A549 (cell line): ENCODE data around the gene B4GALT3.

Experiments
- CBX2 ChIP-seq: fragments of 200-600 bp; sonication (generic); IDR thresholded peaks from 2 replicates; pipeline ENCODE4 v1.6.1; 2016; ENCODE audit warnings: low read depth, mild to moderate bottlenecking, borderline replicate concordance
- CTCF ChIP-seq: fragments of >200 bp; sonication (Bioruptor Twin); formaldehyde crosslinking; IDR thresholded peaks from 3 replicates; pipeline ENCODE4 v1.5.1; 2016
- ESRRA ChIP-seq: fragments of 150-350 bp; IDR thresholded peaks from 2 replicates; pipeline ENCODE4 v1.6.1; 2014; ENCODE audit warnings: mild to moderate bottlenecking, low read length, borderline replicate concordance
- MAX ChIP-seq: IDR thresholded peaks from 2 replicates; pipeline ENCODE4 v1.6.1; 2012
- NPAS2 ChIP-seq: fragments of 250-450 bp; sonication (Bioruptor Pico); IDR thresholded peaks from 2 replicates; pipeline ENCODE4 v1.8.0; 2022; ENCODE audit warnings: mild to moderate bottlenecking, moderate library complexity, borderline replicate concordance
- NR3C1 ChIP-seq: fragments of >200 bp; sonication (Bioruptor Twin); formaldehyde crosslinking; IDR thresholded peaks from 3 replicates; pipeline ENCODE4 v1.6.1; 2017
- POLR2A ChIP-seq: IDR thresholded peaks from 2 replicates; pipeline ENCODE4 v1.6.1; 2012; ENCODE audit warnings: mild to moderate bottlenecking, low read length
- POLR2AphosphoS2 ChIP-seq: conservative IDR thresholded peaks from 2 replicates; pipeline ENCODE4 v1.6.1; 2012; ENCODE audit warnings: low read length, improper control_type of control experiment, inconsistent platforms
- USF2 ChIP-seq: fragments of 450-650 bp; IDR thresholded peaks from 2 replicates; pipeline ENCODE4 v1.6.1; 2014; ENCODE audit warnings: antibody characterized with exemption

GRCh38 chr1:161158316-161159010 is 18.8 kb downstream of the B4GALT3 start:
- TF ChIP-seq NPAS2 (no peak), MAX (no peak), USF2 (no peak), POLR2AphosphoS2 (no peak), CTCF (no peak), NR3C1 (no peak), CBX2 (no peak), ESRRA (no peak), POLR2A (no peak)
